Sciatic nerve (tissue), 2 donors: ENCODE measurements around the gene C16orf96. TPM values are rescaled to one million over a fixed set of nuclear protein-coding genes. Genes with fewer than 3 reads are reported as not detected.

Experiments used
- ATAC-seq: fragments of 200-7000 bp; cut with Tn5 transposase; one replicate; pipeline ENCODE4 v1.9.1; 2020; ENCODE audit warnings: mild to moderate bottlenecking, moderate library complexity
- DNase-seq: peaks from one replicate; pipeline ENCODE4 v3.0.0-alpha.2; 2020; ENCODE audit warnings: low spot score
- intact Hi-C: fragments of 100-400 bp; cut with DNase I; formaldehyde crosslinking; loops from one replicate; pipeline ENCODE4 v1.14.2; 2022
- total RNA-seq: library from RNA; stranded (reverse); fragmentation: NEBNext Ultra II Directional; extraction: Animal tissue kit (Norgen Biotek cat#: 25700); gene quantifications from one replicate; pipeline ENCODE4 v1.2.1, GENCODE V29; 2021
- donor health status: DM: no; HTN: no; CAD: no.
- donor health status: DM: no; HTN: no; CAD: no.

C16orf96 gene
- total RNA-seq, 1 donor from 2014 or later = 0.22 TPM

- ATAC-seq (no peak), DNase-seq (no peak)
- intact Hi-C loops = no loop called here
Observed at GRCh38 chr16:4631444-4631843, 75.3 kb downstream of the C16orf96 start.

- ATAC-seq (no peak), DNase-seq (no peak)
- intact Hi-C loops = no loop called here
Observed at GRCh38 chr16:4633910-4634635, 77.9 kb downstream of the C16orf96 start.

GRCh38 chr16:4634768-4635167, 78.6 kb downstream of the C16orf96 start:
- DNase-seq (no peak), ATAC-seq (no peak)
- intact Hi-C loops = no loop called here

- ATAC-seq (no peak), DNase-seq (no peak)
- intact Hi-C loops = no loop called here
Observed at GRCh38 chr16:4636196-4636595, 80.1 kb downstream of the C16orf96 start.

- intact Hi-C loops = no loop called here
- no peak for ATAC-seq
Observed at GRCh38 chr16:4637501-4638166, 81.5 kb downstream of the C16orf96 start.

GRCh38 chr16:4639899-4640509, 83.9 kb downstream of the C16orf96 start:
- no peak for DNase-seq
- intact Hi-C loops = no loop called here

More at GRCh38 chr16:4637501-4638166, 81.5 kb downstream of the C16orf96 start:
- no peak for DNase-seq

GRCh38 chr16:4640572-4641305, 84.6 kb downstream of the C16orf96 start:
- intact Hi-C loops = no loop called here
- ATAC-seq (peak; percentile 13), DNase-seq (no peak)

More at GRCh38 chr16:4639899-4640509, 83.9 kb downstream of the C16orf96 start:
- ATAC-seq = peak; percentile 25

- intact Hi-C loops = no loop called here
- ATAC-seq = no peak
- no peak for DNase-seq
Observed at GRCh38 chr16:4641306-4641687, 85.2 kb downstream of the C16orf96 start.

- intact Hi-C loops = no loop called here
- no peak for DNase-seq
- ATAC-seq = no peak
Observed at GRCh38 chr16:4641895-4642294, 85.8 kb downstream of the C16orf96 start.

- peak; percentile 16 for ATAC-seq
- intact Hi-C loops = no loop called here
Observed at GRCh38 chr16:4646773-4647643, 90.9 kb downstream of the C16orf96 start.

GRCh38 chr16:4647644-4647980, 91.5 kb downstream of the C16orf96 start:
- intact Hi-C loops = no loop called here
- no peak for ATAC-seq
- no peak for DNase-seq

More at GRCh38 chr16:4646773-4647643, 90.9 kb downstream of the C16orf96 start:
- DNase-seq = no peak

- intact Hi-C loops = no loop called here
- DNase-seq = no peak
- ATAC-seq = no peak
Observed at GRCh38 chr16:4648917-4649316, 92.8 kb downstream of the C16orf96 start.

- intact Hi-C loops = no loop called here
- DNase-seq (no peak), ATAC-seq (no peak)
Observed at GRCh38 chr16:4649744-4650442, 93.8 kb downstream of the C16orf96 start.

Other genes with a start within 250 kb of the C16orf96 start
- gene GLIS2, start 240.3 kb upstream of the C16orf96 start, total RNA-seq = 39.4 TPM
- gene PAM16, start 205.0 kb upstream of the C16orf96 start, total RNA-seq = 37.8 TPM
- gene VASN, start 184.5 kb upstream of the C16orf96 start, total RNA-seq = 38.4 TPM
- gene CORO7, start 139.7 kb upstream of the C16orf96 start, total RNA-seq = 51.5 TPM
- 27.8 TPM for gene DNAJA3, start 130.5 kb upstream of the C16orf96 start, total RNA-seq
- 32.8 TPM for gene NMRAL1, start 81.7 kb upstream of the C16orf96 start, total RNA-seq
- 26.3 TPM for gene HMOX2, start 79.9 kb upstream of the C16orf96 start, total RNA-seq
- gene CDIP1, start 17.6 kb upstream of the C16orf96 start, total RNA-seq = 40.6 TPM
- 30.8 TPM for gene UBALD1, start 58.5 kb downstream of the C16orf96 start, total RNA-seq
- gene MGRN1, start 68.5 kb downstream of the C16orf96 start, total RNA-seq = 75.3 TPM
- 21.3 TPM for gene NUDT16L1, start 137.2 kb downstream of the C16orf96 start, total RNA-seq
- gene ANKS3, start 177.9 kb downstream of the C16orf96 start, total RNA-seq = 34.4 TPM
- 0.31 TPM for gene DNAAF8, start 178.2 kb downstream of the C16orf96 start, total RNA-seq
- gene ZNF500, start 210.8 kb downstream of the C16orf96 start, total RNA-seq = 21.5 TPM
- gene SEPTIN12, start 232.0 kb downstream of the C16orf96 start, total RNA-seq = not detected
- gene SMIM22, start 239.0 kb downstream of the C16orf96 start, total RNA-seq = not detected
- gene ROGDI, start 246.3 kb downstream of the C16orf96 start, total RNA-seq = 19.7 TPM